KOPT-K1 (cell line): ENCODE results near the gene MTFP1.

ENCODE experiments used
- H3K27ac ChIP-seq: fragments of 200-600 bp; sonication (generic); 2 replicates; pipeline ENCODE4 v1.5.1; 2016; ENCODE audit warnings: antibody characterized with exemption, mild to moderate bottlenecking, low read depth, low read length; ENCODE audit not compliant: poor library complexity, severe bottlenecking
- H3K36me3 ChIP-seq: fragments of 200-600 bp; sonication (generic); 2 replicates; pipeline ENCODE4 v1.5.1; 2017; ENCODE audit warnings: antibody characterized with exemption, mild to moderate bottlenecking, low read length, moderate library complexity; ENCODE audit not compliant: insufficient read depth
- H3K9me3 ChIP-seq: fragments of 200-600 bp; sonication (generic); 2 replicates; pipeline ENCODE4 v1.5.1; 2017; ENCODE audit warnings: antibody characterized with exemption, low read length, mild to moderate bottlenecking; ENCODE audit not compliant: insufficient read depth, poor library complexity, severe bottlenecking

MTFP1 gene

DNA sequence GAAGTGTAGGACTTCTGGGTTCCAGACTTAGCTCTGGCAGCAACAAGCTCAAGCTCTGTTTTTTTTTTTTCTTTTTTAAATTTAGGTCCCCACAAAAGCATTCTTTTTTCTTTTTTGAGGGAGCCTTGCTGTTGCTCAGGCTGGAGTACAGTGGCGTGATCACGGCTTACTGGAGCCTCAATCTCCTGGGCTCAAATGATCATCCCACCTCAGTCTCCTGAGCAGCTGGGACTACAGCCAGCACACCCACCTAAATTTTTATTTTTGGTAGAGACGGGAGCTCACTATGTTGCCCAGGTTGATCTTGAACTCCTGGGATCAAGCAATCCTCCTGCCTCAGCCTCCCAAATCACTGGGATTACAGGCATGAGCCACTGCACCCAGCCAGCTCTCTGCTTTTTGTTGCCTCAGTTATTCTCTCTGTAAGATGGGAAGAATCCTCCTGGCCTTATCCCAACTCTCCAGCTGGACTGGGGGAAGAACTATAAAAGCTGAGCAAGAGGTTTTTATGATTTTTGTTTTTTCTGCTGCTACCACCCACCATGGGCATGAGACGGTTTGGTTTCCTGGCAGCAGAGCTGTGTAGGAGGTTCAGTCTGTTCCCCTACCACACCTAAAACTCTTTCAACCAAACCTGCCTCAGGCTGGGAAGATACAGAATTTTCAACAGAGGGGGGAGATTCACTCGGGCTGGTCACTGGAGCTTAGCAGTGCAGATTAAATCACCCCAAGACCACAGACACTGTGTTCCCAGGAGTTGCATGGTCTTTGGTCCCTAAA, 11.6 kb upstream of the MTFP1 start:
- Histone ChIP-seq H3K27ac (no peak overlapping the region), H3K36me3 (peaks cover 99% of the 10 kb centered on the region), H3K9me3 (no peaks in the 10 kb centered on the region)

- H3K9me3 ChIP-seq, result no peaks in the 10 kb centered on the region
- peaks cover 94% of the 10 kb centered on the region for H3K36me3 ChIP-seq
- H3K27ac ChIP-seq, result no peak overlapping the region
Observed at GRCh38 chr22:30414525-30415047, 11.0 kb upstream of the MTFP1 start.

GRCh38 chr22:30416403-30416802, 9.2 kb upstream of the MTFP1 start:
- H3K9me3 ChIP-seq, result no peaks in the 10 kb centered on the region
- H3K36me3 ChIP-seq, result peaks cover 94% of the 10 kb centered on the region
- no peak overlapping the region for H3K27ac ChIP-seq

DNA sequence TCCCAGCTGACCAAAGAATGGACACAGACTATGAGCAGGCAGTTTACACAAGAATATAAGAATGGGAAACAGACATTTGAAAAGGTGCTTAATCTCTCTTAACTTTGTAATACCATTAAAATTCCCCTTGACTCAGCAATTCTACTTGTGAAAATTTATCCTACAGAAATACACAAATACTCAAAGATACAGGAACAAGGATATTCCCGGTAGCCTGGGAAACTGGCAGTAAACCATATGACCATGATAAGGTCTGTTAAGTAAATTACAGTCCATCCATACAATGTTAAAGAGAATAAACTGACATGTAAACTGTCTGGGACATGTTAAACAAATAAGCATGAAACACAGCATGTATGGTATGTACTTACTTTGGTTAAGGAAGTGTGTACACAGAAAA, 8.7 kb upstream of the MTFP1 start:
- Histone ChIP-seq H3K27ac (no peak overlapping the region), H3K36me3 (peaks cover 93% of the 10 kb centered on the region), H3K9me3 (no peaks in the 10 kb centered on the region)

GRCh38 chr22:30420347-30421125, 5.0 kb upstream of the MTFP1 start:
- Histone ChIP-seq H3K9me3 (no peaks in the 10 kb centered on the region), H3K36me3 (peaks cover 61% of the 10 kb centered on the region), H3K27ac (no peak overlapping the region)

GRCh38 chr22:30421695-30422480, 3.7 kb upstream of the MTFP1 start:
- Histone ChIP-seq H3K36me3 (peaks cover 49% of the 10 kb centered on the region), H3K27ac (no peak overlapping the region), H3K9me3 (no peaks in the 10 kb centered on the region)

- Histone ChIP-seq H3K9me3 (no peaks in the 10 kb centered on the region), H3K36me3 (peaks cover 49% of the 10 kb centered on the region), H3K27ac (peak overlapping the region; percentile 93)
Observed at GRCh38 chr22:30422481-30423300, 2.9 kb upstream of the MTFP1 start.

GRCh38 chr22:30423301-30423958, 2.1 kb upstream of the MTFP1 start:
- H3K36me3 ChIP-seq, result peaks cover 49% of the 10 kb centered on the region
- peak overlapping the region; percentile 93 for H3K27ac ChIP-seq
- H3K9me3 ChIP-seq, result no peaks in the 10 kb centered on the region

- Histone ChIP-seq H3K36me3 (peaks cover 49% of the 10 kb centered on the region), H3K27ac (peak overlapping the region; percentile 93), H3K9me3 (no peaks in the 10 kb centered on the region)
Observed at GRCh38 chr22:30423959-30424533, 1.5 kb upstream of the MTFP1 start.

- Histone ChIP-seq H3K9me3 (no peaks in the 10 kb centered on the region), H3K27ac (peak overlapping the region; percentile 93), H3K36me3 (peaks cover 55% of the 10 kb centered on the region)
Observed at GRCh38 chr22:30424534-30425326, 838 bp upstream of the MTFP1 start.

DNA sequence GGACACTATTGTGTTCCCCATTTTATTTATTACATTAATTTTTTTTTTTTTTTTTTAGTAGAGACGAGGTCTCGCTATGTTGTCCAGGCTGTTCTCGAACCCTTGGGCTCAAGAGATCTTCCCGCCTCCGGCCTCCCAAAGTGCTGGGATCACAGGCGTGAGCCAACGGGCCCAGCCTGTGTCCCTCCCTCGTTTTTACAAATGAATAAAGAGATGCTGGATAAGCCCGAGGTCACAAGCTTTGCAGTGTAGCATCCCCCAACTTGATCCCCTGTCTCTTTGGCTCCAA, 297 bp upstream of the MTFP1 start:
- Histone ChIP-seq H3K9me3 (no peaks in the 10 kb centered on the region), H3K27ac (peak overlapping the region; percentile 93), H3K36me3 (peaks cover 50% of the 10 kb centered on the region)

DNA sequence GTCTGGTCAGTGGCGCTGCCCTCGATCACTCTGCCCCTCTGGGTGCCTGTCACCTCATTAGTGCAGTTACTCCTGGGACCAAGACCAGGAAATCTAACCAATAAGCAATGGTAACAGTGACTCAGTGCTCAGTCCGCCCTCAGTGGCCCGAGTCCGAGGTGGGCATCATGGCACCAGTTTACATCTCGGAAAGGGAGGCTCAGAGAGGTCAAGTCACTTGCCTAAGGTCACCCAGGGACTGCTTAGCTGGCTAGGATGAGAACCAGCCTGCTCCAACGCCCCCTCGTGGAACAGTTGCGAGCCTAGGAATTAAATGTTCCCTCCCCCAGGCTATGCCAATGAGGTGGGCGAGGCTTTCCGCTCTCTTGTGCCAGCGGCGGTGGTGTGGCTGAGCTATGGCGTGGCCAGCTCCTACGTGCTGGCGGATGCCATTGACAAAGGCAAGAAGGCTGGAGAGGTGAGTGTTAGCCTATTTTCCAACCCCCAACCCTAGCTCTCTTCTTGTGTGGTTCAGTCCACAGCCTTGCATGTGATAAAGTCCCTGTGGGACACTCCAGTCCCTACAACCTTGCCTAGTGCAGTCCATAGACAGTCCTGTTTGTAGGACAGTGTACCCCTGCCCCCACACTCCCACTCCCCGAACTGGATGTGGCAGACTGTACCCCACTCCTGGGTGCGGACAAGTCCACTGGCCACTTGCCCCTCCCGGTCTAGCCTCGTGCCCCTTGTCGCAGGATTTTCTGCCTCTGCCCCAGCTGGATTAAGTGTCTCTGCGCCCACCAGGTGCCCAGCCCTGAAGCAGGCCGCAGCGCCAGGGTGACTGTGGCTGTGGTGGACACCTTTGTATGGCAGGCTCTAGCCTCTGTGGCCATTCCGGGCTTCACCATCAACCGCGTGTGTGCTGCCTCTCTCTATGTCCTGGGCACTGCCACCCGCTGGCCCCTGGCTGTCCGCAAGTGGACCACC, 1.1 kb downstream of the MTFP1 start:
- Histone ChIP-seq H3K36me3 (peaks cover 36% of the 10 kb centered on the region), H3K9me3 (no peaks in the 10 kb centered on the region), H3K27ac (peak overlapping the region; percentile 75)
